TTC549 (cell line): ENCODE measurements around the gene ANTXR1.

ENCODE experiments used
- FAIRE-seq: peaks from 2 replicates; lab custom pipeline; 2012; peaks lifted over from hg19 to GRCh38; lab: Jason Lieb, UNC

ANTXR1 gene

DNA sequence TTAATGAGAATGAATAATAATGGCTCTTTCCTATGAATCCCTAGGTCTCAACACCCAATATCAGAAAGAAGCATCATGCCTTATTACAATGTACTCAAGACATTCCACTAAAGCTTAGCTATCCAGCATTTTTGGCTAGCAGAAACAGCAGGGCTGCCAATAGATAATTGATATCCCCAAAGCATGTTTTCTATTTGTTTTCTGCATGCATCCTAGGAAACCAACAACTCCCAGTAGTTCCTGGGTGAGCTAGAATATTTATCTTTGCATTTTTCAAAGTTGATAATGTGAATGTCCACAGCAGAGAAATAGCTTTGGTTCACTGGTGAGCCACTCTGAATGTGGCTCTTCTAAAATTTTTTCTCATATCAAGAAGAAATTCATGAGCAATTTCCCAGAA lies 5.8 kb upstream of the ANTXR1 start:
- no peak for FAIRE-seq

DNA sequence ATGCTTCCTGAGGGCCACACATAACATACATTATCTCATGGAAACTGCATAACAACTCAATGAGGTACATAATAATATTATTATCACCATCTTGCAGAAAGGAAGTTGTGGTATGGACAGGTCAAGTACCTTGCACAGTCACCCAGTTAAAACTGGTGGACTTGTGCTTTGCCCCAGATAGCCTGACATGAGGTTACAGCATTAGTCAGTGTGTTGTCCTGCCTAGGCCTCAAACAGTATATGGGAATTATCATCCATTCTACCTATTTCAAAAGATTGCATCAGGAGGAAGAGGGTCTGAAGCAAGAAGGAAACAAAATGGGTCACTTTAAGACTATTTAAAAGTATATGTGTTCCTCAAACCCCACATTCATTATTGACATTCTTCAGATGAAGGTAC lies 5.4 kb upstream of the ANTXR1 start:
- no peak for FAIRE-seq

DNA sequence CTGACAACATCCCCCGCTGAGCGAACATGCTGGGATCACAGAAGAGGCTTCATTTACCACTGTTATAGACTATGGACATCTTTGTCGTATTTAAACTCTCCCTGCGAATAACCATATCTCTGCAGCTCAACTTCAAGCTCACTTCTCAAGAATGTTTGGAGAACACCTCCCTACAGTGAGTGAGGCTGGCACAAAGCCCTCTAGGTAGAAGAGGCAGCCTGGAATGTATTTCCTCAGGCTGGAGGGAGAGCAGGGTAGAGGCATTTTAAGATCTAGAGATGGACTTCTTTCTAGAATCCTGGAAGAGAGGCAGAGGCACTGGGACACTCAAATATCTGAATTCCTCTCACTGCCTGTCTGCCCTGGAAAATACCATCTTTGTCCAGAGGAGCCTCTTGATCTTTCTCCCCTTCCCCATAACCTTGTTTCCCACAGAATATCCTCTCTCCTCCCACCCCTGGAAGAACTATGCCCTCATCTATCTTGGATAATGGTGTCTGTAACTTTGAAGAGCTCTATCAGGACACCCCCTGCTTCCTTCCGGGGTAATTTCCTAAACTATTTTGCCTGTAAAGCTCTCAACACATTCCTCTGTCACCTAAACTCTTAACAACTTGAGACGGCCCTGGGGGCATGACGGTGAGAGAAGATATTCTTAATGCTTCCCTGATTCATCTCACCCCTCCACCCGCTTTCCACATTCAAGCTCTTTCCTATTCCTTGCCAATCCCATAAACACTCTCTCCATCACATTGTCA lies 2.4 kb upstream of the ANTXR1 start:
- FAIRE-seq: no peak

DNA sequence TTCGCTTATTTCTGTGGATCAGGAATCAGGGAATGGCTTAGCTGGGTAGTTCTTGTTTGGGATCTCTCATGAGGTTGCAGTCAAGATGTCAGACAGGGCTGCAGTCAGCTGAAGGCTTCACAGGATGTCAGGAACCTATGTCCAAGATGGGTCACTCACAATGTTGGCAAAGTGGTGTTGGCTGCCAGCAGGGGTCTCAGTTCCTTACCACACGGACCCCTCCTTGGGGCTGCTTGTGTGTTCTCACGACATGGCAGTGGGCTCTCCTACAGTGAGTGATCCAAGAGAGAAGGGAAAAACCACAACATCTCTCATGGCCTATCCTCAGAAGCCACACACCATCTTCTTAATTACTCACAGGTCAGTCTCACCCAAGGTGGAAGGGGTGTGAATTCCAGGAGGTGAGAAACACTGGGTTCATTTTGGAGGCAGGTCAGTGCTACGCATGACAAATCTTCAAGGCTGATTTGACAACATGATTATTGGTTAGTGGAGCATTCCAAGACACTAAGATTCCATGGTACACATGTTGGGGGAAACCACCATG lies 1.3 kb upstream of the ANTXR1 start:
- no peak for FAIRE-seq

DNA sequence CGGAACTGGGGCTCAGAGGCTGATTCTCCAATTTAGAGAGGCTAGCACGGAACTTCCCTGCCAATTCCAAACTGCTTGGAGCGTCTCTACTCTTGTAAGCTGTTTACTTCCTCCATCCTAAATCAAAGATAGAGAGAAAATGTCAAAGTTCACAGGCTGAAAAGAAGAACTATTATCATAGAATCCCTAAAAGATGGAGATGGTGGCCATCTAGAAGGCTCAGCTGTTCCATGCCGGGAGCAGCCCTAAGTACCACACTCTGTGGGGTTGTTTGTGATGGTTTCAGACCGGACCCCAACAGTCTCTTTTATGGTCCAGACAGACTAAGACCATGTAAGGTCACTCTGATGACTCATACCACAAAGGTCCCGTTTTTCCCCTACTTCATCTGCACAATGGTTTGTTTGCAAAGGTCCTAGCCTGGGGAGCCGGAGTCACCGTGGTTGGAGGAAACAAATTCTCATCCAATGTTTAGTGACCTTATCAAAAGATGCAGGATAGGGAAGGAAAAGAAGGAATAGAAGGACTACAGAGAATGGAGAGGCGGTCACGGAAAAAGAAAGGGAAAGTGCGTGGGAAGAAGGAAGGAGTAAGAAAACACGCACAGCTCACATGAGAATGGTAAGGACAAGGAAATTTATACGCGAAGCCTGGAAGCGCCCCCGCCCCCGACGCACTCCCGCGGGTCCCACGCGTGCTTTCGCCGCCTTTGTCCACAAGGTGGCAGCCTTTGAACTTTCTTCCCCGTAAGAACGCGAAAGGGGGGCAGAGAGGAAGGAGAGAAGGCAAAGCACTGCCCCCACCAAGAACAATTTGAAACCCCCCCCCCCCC lies 453 bp upstream of the ANTXR1 start:
- no peak for FAIRE-seq

DNA sequence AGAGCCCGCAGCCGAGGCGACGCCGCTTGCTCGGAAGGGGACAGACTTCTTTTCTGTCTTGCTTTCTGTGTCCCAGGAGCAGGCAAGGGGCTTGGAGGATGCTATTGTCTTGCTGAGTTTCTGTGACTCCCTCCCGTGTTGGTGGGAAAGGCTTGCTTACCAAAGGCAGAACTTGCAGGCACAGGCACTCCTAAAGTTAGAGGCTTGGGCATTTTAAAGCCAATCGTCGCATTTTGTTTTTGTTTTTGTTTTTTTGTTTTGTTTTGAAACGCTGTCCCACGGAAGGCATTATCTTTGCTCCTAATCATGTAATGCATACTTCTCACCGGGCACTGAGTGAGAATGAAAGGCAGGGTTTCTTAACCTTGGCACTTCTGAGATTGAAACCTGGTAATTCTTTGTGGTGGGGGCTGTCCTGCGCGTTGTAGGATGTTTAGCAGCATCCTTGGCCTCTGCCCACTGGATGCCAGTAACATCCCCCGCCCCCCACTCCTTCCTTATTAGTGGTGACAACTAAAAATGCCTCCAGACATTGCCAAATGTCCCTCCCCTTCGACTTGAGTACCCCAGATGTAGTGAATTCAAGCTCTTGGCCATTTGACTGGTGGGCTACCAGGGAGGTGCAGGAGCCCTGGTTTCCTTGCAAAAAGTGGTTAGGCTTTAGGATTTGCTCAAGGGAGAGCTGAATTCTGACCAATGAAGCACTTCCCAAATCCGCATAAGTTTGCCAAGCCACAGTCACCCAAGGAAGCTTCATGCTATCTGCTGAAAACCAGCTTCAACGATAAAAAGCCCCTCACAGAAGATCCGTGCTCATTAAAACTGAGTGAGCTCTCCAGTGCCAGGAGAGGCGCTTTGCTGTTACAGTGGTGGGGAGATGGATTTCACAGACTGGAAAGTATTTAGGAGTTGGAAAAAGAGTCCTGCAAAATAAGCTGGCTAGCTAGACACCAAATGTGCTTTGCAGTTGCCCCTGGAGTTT lies 1.2 kb downstream of the ANTXR1 start:
- no peak for FAIRE-seq

DNA sequence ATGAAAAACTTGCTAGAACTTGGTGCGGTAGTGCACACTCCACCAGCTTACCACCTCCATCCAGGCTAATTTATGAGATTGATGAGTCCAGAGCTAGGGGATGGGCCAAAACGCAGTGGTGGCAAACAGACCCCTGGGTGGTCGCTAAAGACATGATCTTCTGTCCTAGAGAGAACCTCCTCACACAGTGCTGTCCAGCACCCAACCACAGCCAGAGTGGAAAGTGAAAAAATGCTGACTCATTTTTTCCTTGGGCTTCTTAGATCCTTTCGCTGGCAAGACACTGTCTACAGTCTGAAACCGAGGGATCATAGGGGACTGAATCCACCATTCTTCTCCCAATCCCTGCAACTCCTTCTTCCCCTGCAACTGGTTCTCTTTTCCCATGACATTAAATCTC lies 4.1 kb downstream of the ANTXR1 start:
- no peak for FAIRE-seq

DNA sequence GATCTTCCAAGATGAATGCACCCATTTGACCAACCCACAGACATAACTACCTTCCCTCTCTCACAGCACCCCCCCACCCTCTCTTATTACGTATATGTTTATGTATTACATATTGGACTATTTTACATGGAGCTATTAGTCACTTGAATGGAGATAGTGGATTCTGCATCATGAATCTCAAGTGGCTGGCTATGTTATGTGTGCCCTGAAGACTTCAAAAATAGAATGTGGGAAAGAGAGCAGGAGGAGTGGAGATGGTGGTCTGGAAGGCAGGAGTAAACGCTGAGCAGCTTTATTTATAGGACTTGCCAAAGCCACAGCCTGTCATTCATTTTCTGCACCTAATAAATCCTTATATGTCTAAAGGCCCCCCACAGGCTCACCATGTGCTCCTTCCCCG lies 4.9 kb downstream of the ANTXR1 start:
- no peak for FAIRE-seq

DNA sequence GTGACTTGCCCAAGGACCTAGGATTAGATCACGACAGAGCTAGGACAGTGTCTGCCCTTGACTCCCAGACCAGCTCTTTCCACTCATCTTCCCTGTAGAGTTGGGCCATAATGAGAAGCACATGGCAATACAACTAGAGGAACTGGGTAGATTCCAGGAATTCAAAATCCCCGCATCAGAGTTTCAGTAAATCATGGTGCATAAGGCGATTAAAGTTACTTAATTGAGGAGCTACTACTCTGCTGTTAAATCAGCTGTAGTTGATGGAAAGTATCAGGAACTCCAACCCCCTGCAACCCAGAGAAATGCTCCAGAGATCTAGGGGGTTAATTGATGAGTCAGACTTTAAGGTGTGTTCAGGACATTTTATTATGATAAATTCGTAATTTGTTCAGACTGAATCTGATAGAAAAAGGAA lies 5.7 kb downstream of the ANTXR1 start:
- no peak for FAIRE-seq

DNA sequence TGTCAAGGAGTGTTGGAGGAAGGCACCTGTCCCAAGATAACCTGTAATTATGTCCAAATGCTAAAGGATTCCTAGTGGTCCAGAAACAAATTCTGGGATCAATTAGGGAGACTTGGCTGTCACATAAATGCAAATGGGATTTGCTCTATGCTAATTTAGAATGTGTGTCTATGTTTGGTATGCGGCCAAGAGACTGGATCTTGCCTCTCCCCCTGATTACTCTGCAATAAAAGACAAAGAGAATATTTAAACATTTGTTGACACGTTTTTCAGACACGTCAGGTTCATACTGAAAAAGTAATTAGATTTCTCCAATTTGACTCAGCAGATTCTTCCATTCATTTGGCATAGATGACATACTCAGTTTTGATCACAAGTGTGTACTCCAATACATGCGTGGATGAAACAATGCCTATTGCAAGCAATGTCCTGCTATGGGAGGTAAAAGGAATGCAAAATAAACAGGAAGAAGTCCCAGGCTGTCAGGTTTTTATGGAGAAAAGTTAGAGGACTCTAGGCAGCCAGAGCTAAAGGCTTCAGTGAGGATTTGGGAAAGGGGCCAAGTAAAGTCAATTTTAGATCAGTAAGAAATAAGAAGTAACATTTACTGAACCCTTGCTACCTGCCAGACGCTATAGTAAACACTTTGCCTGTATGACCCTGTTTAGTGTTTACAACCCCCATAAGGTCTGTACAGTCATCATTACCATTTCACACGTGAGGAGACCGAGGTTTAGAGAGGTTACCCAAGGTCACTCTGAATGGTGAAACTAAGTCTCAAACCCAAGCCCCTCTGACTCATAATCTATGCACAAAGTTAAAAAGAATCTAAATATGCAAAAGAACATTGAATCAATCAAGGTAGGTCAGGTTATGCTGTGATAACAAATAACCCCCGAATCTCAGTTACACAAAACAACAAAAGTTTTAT lies 7.8 kb downstream of the ANTXR1 start:
- no peak for FAIRE-seq

DNA sequence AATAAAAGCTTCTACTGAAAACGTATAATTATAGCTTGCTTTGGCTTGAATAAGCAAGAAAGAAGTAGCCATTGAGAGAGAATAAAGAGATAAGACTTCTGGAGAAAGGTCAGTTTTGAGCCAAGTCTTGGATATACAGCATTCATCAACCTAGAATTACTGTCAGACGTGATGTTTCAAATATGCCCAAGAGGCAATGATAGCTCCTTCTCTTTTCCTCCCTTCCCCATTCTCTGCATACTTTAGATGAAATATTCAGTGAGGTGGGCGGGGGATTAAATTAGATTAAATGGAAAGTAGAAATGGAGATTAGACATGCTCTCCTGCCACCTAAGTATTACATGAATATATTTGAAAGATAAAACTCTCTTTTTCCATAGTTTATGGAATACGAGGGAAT lies 8.7 kb downstream of the ANTXR1 start:
- FAIRE-seq: no peak

DNA sequence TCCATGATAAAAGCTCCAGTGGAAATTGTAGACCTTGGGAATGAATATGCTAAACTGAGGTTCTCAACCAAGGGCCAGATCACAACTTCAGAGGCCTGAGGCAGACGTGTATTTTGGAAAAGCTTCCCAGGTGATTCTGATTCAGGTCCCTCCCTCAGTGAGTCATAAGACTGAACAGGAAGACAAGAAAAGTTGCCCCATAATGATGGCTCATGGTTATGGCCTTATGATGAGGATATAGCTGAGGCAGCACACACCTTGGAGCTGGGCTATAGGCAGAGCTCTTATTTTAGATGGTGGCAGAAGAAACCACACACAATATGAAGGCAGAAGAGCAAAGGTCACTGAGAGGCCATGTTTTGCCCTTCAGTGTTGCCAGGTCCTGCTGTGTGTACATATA lies 9.6 kb downstream of the ANTXR1 start:
- FAIRE-seq: no peak

DNA sequence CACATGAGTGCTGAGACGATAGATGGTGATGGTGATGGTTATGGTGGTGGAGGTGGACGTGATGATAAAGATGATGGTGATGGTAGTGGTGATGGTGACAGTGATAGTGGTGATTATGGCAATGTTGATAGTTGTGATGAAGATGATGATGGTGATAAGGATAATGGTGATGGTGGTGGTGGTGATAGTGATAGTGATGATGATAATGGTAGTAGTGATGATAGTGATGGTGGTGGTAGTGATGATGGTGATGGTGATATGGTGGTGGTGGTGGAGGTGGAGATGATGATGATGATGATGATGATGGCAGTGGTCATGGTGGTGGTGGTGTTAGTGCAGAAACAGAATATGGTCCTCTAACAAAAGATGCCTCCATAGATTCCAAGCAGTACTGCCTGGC lies 10.3 kb downstream of the ANTXR1 start:
- no peak for FAIRE-seq

DNA sequence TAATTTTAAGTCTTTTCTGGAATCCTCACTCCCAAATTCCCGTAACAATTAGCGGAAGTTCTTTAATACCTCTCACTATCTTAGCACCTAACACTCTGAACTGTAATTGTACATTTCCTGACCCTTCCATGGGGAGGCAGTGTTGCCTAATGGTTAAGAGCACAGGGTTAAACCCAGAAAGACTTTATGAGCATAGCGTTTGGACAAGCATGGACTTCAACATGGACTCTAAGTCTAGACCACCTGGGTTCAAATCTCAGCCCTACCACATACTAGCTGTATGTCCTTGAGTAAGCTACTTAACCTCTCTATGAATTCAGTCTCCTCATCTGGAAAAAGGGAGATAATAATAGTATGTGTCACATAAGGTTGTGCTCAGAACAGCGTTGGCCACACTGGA lies 13.0 kb downstream of the ANTXR1 start:
- FAIRE-seq: no peak

DNA sequence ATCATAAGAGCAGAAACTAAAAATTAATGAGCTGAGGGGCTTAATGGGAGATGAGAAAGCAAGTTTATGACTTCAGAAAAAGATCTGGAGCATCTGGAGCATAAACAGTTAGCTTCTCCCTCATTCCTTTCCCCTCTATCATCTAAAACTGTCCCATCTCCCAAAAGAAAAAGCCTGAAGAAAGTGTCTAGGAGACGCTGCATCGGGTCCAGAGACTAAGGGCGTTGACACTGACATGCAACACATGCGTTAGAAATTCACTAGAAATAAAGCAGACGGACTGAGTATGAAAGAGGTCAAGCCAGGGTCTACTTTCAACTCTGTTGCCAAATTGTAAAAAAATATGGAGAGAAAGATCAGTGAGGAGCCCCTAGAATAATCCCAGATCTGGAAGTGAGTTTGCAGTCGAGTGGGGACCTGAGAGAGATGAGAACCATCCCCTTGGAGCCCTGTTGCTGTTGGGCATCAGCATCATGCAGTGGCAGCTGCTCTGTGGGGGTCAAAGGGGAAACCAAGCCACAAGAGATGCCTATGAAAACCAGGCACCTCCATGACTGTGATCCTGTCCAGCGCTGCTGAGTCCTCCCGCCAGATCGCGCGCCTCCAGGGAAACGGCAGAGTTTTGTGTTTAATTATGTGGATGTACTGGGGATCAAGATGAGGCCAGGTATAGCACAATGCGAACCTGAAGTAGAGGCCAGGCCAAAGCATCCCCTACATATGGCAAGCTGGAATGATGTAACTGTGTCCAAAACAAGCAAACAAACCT lies 13.9 kb downstream of the ANTXR1 start:
- FAIRE-seq: no peak

DNA sequence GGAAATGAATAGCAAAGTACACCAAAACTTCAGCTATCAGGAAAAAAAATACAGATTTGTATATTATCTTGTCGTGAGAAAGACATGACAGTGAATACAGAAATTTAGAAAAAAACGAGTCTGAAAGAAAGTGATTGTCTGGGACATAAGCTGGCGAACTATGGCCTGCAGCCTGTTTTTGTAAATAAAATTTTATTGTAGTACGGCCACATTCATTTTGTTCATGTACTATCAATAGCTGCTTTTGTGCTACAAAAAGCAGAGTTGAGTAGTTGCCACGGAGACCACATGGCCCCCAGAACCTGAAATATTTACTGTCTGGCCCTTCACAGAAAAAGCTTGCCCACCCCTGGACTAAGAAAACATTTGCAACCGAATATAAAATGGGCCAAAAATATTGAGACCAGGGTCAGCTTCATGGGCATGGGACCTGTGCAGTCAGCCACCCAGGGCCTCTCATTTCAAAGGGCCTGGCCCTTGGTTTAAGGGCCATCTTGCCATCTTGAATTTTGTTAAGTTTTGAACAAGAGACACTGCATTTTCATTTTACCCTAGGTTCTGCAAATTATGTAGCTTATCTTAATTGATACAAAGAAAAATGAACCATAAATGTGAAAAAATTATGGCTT lies 17.9 kb downstream of the ANTXR1 start:
- FAIRE-seq: no peak

DNA sequence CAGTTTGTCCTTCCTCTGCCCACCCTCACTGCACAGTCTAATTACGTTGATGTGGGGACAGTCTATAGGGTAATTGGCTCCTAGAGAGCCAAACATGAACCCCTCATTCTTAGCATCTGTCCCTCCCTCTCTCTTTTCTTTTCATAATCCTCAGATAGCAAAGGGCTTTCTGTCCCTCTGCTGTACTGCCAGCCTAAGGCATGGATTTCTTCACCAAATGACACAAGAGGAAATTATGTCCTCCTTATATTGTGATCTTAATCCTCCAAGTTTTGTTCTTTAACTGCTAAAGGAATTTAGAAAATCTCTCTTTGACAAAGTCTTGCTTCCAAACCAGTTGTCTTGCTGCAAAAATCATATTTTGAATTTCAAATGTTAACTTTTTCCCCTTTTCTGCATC lies 18.5 kb downstream of the ANTXR1 start:
- no peak for FAIRE-seq

DNA sequence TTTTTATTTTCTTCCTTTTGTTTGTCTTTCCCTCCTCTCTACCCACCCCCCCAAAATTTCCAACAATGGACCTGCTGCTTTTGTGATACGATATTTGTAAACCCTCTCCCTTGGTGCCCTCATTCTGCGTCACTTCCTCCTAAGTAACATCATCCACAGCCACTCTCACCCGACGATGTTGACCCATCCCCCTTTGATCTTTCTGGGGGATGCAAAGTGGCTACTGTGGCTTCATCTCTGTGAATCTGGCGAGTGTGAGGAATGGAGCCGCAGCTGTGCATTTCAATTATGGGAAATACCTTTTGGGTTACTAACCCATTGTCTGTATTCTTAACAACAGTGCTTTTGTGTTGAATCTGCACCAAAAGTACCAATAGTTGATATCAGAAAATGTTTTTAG lies 19.4 kb downstream of the ANTXR1 start:
- FAIRE-seq: no peak

DNA sequence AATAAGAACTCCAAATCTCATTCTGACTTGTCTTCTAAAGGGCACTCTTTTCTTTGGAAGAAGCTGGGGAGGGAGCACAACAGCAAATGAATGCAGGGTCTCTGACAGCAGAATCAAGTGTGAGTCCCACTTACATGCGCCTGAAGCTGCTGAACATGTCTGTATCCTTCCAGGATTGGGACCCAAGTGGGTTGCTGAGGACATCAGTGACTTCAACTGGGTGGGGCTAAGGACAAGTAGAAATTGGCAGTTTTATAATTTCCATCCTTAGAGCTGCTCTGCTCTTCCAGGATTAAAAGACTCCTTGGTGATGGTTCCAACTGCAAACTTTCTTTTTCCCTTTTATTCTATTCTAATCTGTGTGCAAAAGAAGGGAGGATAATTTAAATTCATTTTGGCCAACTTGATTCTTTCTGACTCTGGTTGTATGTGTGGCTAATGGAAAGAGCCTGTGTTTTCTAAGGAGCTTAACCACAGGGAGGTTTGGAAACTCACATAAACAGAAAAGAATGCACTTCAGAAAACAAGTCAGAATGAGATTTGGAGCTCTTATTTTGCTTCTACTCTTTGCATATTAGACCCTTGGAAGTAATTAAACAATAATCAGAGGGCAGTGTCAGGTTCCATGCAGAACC lies 20.6 kb downstream of the ANTXR1 start:
- no peak for FAIRE-seq
